Sigmoid colon (tissue), 4 donors: ENCODE data around the gene ACTL8.

Source experiments
- EP300 ChIP-seq, 4 donors: sonication (generic); formaldehyde crosslinking; IDR thresholded peaks; one replicate each; pipeline ENCODE4 v1.6.1; 2017; ENCODE audit warnings: antibody characterized with exemption in 4 of 4
- POLR2A ChIP-seq, 2 donors: fragments of 450-650 bp; IDR thresholded peaks; one replicate each; pipeline ENCODE4 v1.6.1; 2016; ENCODE audit warnings: antibody characterized with exemption in 2 of 2, mild to moderate bottlenecking in 2 of 2, moderate library complexity in 2 of 2
- TF ChIP-seq, protein P1 (sequence below), 4 experiments: fragments of 450-650 bp in 3 of 4; fragments of 200-600 bp in 1 of 4; IDR thresholded peaks; one replicate each; pipeline ENCODE4 v1.5.1; 2016 to 2019; ENCODE audit warnings: antibody characterized with exemption in 4 of 4, mild to moderate bottlenecking in 3 of 4, moderate library complexity in 2 of 4

DNA sequence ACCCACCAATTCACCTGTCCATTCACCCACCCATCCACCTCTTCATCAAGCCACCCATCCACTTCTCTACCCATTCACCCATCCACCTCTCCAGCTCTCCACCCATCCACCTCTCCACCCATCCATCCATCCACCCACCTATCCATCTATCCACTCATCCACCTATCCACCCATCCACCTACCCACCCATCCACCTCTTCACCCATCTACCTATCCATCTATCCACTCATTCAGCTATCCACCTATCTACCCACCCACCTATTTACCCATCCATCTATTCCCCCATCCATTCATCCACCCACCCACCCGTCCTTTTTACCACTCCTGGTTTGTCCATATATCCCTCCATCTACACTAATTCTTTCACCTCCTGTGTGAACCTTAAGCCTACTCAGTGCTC, 105.7 kb downstream of the ACTL8 start:
- no peak for TF ChIP-seq EP300 (IDR thresholded peaks at IDR 0.05)
- TF ChIP-seq POLR2A (IDR thresholded peaks at IDR 0.05) = no peak
- TF ChIP-seq, protein P1, sequence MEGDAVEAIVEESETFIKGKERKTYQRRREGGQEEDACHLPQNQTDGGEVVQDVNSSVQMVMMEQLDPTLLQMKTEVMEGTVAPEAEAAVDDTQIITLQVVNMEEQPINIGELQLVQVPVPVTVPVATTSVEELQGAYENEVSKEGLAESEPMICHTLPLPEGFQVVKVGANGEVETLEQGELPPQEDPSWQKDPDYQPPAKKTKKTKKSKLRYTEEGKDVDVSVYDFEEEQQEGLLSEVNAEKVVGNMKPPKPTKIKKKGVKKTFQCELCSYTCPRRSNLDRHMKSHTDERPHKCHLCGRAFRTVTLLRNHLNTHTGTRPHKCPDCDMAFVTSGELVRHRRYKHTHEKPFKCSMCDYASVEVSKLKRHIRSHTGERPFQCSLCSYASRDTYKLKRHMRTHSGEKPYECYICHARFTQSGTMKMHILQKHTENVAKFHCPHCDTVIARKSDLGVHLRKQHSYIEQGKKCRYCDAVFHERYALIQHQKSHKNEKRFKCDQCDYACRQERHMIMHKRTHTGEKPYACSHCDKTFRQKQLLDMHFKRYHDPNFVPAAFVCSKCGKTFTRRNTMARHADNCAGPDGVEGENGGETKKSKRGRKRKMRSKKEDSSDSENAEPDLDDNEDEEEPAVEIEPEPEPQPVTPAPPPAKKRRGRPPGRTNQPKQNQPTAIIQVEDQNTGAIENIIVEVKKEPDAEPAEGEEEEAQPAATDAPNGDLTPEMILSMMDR (IDR thresholded peaks at IDR 0.05) = no peak
